Ecto neural progenitor cell (in vitro differentiated cells): ENCODE measurements around the gene F2R.
"Not testable (repeated sequence)": the region's sequence is repeated elsewhere in the genome, so short reads cannot be mapped to it uniquely, and the experiment has no call there.

Experiments used
- DNase-seq: peaks from one replicate; pipeline ENCODE4 v3.0.0-alpha.2; 2018; ENCODE audit warnings: low spot score

Gene F2R

DNA sequence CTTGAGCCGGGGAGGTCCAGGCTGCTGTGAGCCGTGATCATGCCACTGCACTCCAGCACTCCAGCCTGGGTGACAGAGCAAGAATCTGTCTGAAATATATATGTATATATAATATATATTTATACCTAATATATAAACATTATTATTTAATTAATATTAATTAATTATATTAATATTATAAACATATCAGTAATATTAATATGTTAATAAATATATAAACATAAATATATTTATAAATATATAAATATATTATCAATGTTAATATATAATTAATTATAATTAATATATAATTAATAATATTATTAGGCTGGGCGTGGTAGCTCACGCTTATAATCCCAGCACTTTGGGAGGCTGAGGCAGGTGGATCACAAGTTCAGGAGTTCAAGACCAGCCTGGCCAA, 41.1 kb downstream of the F2R start:
- no peak for DNase-seq

DNA sequence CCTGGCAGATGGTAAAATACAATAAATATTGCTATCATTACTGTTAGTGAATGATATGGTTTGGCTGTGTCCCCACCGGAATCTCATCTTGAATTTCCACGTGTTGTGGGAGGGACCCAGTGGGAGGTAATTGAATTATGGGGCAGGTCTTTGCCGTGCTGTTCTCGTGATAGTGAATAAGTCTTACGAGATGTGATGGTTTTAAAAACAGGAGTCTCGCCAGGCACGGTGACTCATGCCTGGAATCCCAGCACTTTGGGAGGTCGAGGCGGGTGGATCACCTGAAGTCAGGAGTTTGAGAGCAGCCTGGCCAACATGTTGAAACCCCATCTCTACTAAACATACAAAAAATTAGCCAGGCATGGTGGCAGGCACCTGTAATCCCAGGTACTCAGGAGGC, 45.2 kb downstream of the F2R start:
- DNase-seq = not testable (repeated sequence)

DNA sequence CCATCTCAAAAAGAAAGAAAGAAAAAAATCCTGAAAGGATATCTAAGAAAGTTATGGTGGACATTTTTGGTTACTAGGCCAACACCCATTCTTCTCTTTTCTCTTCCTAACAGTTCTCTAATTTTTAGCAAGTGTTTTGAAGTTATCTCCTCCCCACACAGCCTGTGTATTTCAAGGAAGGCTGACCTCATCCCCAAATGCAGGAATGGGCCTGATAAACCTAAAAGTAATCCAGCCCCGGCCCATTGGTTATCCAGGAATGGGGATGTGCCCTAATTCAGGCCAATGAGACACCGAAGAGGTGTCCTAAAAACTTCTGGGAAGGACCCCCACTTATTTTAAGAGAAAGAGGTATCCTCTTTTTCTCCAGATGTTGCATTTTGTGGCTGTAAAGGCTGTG, 46.6 kb downstream of the F2R start:
- no peak for DNase-seq

DNA sequence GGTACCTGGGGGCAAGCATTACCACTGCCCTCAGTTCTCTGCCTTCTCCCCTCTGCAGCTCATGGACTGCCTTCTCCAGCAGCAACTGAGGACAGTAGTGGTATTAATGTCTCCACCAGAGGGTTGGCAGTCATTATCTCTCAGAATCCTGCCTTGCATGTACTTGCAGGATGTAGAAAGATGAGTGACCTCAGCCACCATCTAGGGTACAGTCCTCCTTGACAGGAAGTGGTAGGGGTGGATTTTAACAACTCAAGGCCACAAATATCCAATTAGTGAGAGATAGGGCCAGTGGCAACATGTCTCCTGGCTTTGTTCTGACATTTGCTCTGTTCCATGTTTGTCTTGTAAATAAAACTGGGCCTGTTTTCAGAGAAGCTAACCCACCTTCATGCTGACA, 47.2 kb downstream of the F2R start:
- no peak for DNase-seq

DNA sequence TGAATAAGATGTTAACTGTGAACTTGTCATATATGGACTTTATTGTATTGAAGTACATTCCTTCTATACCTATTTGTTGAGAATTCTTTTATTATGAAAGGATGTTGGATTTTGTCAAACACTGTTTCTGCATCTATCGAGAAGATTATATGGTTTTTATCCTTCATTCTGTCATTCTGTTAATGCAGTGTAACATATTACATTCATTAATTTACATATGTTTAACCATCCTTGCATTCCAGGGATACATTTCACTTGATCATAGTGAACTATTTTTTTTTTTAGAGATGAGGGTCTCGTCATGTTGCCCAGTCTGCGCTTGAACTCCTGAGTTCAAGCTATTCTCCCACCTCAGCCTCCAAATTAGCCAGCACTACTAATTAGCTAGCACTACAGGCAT, 48.4 kb downstream of the F2R start:
- no peak for DNase-seq

DNA sequence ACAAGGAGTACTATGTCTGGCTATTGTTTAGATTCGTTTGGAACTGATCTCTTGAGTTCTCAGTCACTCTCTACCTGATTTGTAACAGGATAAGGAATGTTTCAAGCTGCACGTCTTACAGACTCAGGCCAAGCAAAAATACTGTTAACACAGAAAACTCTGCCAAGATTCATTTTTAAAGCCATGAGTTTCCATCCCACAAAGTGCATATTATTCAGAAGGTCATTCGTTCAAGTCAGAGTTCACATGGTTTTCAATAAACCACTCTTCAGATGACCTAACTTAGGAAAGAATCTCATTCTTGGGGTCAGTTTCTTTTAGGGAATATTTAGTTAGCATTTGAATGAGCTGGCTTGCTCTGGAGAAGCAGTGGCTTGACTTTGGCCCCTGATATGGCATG, 49.3 kb downstream of the F2R start:
- no peak for DNase-seq

DNA sequence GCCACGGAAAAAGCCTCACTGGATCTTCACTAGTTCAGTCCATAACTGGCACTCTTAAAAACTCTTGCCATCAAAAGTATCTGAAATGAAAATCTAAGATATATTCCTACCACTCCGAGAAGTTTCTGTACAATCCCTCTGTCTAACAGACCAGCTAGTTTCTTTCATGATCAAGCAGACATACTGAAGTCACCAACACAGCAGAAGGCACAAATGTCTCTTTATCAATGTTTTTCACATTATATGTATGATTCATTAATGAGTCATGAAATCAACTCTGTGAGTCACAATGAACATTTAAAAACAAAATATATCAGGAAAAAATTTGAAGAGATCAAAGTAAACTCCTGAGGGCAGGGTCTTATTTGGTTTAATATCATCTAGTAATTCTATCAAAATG, 50.8 kb downstream of the F2R start:
- no peak for DNase-seq

DNA sequence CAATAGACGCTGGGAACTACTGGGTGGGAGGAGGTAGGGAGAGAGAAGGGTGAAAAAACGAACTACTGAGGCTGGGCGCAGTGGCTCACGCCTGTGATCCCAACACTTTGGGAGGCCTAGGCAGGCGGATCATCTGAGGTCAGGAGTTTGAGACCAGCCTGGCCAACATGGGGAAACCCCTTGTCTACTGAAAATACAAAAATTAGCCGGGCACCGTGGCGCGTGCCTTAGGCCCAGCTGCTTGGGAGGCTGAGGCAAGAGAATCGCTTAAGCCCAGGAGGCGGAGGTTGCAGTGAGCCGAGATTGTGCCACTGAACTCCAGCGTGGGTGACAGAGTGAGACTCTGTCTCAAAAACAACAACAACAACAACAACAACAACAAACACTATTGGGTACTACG, 55.1 kb downstream of the F2R start:
- DNase-seq = not testable (repeated sequence)

DNA sequence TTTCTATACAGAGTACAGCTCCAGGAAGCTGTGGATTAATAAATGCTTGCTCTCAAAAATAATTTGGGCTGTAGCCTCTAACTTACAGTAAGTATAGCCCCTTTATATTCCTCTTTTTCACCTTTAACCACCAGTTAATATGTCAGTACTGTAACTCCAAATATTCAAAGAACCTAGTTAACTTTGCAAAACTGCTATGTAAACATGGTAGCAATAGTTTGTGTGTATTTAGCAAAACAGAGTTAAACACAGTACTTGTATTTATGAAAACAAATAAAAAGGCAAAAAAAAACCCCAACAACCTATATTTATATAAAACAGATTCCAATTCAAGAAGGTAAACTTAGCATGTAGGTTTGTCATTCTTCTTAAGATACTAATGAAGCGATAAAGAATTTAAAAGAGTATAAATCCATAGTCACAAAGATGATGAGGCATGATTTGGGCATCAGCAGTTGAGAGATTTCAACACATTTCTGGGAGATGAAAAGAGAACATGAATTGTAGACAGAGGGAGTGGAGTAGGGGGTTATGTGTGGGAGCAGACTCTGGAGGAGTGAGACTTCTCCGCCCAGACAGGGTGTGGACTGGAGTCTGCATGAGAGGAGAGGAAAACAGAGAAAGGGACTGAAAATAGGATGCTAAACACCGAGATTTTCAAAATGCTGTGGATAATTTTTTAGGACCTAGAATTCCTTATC, 55.9 kb downstream of the F2R start:
- no peak for DNase-seq

DNA sequence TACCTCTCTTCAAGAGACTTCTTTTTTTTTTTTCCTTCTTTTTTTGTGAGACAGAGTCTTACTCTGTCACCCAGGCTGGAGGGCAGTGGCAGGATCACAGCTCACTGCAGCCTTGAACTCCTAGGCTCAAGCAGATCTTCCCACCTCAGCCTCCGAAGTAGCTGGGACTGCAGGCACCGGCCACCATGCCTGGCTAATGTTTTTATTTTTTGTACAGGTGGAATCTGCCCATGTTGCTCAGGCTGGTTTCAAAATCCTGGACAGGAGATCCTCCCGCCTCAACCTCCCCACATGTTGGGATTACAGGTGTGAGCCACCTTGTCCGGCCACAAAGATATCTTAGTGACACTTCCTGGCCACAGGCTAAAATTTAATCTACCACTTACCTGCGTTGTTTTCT, 60.0 kb downstream of the F2R start:
- DNase-seq = no peak

DNA sequence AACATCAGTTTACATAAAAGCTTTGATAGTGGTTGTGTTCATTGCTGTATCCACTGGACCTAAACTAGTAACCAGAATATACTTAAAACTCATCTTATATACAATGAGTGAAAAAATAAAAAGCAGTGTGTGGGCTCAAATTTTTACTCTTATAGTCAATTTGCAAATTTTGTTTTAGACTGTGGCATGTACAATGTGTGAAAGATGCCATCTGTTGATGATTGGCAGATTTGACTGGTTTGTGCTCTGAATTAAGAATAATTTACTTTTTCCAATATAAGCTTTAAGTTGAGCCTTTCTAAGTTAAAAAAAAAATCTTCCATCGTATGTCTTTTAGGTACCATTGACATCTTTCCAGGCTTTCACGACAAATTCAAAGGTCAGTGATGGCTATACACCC, 60.5 kb downstream of the F2R start:
- no peak for DNase-seq

DNA sequence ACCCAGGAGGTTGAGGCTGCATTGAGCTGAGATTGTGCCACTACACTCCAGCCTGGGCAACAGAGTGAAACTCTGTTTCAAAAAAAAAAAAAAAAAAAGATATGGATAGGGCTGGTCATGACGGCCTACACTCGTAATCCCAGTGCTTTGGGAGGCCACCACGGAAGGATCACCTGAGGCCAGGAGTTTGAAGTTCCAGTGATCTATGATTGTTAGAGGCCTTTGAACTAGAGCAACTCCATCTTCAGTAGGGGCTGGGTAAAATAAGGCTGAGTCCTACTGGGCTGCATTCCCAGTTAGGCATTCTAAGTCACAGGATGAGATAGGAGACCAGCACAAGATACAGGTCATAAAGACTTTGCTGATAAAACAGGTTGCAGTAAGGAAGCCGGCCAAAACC, 64.7 kb downstream of the F2R start:
- not testable (repeated sequence) for DNase-seq

DNA sequence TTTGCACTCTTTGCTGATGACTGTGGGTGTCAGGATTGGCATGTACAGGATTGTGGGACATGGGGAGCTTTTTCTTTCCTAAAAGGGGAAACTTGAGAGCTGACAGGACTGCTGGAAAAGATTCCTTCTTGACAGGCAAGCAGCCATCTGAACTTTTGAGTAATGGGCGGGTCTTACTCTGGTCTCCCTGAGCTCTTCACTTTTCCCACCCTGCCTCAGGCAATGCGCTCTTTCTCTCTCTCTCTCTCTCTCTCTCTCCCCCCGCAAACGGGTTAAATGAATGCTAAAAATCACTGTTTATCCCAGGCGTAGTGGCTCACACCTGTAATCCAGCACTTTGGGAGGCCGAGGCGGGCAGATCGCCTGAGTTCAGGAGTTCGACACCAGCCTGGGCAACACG, 65.8 kb downstream of the F2R start:
- DNase-seq = no peak

DNA sequence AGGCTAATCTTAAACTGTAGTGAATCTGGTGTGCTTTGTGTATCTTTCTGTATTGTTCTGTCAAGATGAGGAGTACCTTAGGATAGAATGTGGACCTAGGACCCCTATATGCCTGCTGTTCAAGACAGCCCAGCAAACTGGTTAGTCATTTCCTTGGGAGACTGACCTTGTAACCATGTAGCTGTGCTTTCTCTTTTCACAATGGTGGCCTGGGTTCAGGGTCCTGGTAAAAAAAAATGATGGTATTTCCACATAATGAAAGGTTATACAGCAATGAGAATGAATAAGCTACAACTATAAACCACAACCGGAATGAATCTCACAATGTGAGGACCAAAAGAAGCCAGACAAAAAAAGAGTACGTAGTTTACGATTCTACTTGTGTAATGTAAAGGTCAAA, 66.5 kb downstream of the F2R start:
- DNase-seq = no peak
